GM21619 (cell line): ENCODE data around the gene SPRR3.

Experiments
- ATAC-seq: cut with Tn5 transposase; IDR thresholded peaks from one replicate; pipeline ENCODE4 v1.9.1; 2021; ENCODE audit not compliant: unreplicated experiment

The SPRR3 gene

GRCh38 chr1:153049211-153049610 is 47.7 kb downstream of the SPRR3 start:
- no peak for ATAC-seq
